Adrenal gland (tissue), 12 donors: ENCODE data around the gene UBFD1. TPM values are rescaled to one million over a fixed set of nuclear protein-coding genes. Genes with fewer than 3 reads are reported as not detected.

ENCODE experiments used
- DNase-seq, 7 donors: peaks; one replicate each; pipeline ENCODE4 v3.0.0-alpha.2; 2019 to 2020
- H3K27ac ChIP-seq, 5 donors: fragments of 200-600 bp; sonication (generic) in 4 of 5; 1 replicate in 3 of 5; 2 replicates in 2 of 5; pipeline versions ENCODE4 v1.5.1 to v1.8.0; 2016 to 2020; ENCODE audit warnings: mild to moderate bottlenecking in 1 of 5
- H3K27me3 ChIP-seq: fragments of 200-600 bp; 2 replicates; pipeline ENCODE4 v1.8.0; 2021
- H3K36me3 ChIP-seq, 2 donors: fragments of 200-600 bp; replicated peaks in 1 of 2; 1 replicate in 1 of 2; 2 replicates in 1 of 2; pipeline versions ENCODE4 v1.5.1 to v1.8.0; 2018 to 2022
- H3K4me1 ChIP-seq, 2 donors: fragments of 200-600 bp; replicated peaks in 1 of 2; 1 replicate in 1 of 2; 2 replicates in 1 of 2; pipeline versions ENCODE4 v1.5.1 to v1.8.0; 2018 to 2021
- H3K4me3 ChIP-seq, 4 donors: fragments of 200-600 bp; sonication (generic) in 3 of 4; one replicate each; pipeline ENCODE4 v1.5.1; 2016 to 2018
- H3K9me3 ChIP-seq, 3 donors: fragments of 200-600 bp; sonication (generic) in 1 of 3; replicated peaks in 1 of 3; 1 replicate in 2 of 3; 2 replicates in 1 of 3; pipeline versions ENCODE4 v1.5.1 to v1.8.0; 2016 to 2021
- POLR2A ChIP-seq, 2 donors: fragments of 450-650 bp; IDR thresholded peaks; one replicate each; pipeline ENCODE4 v1.6.1; 2017; ENCODE audit warnings: antibody characterized with exemption in 2 of 2, mild to moderate bottlenecking in 2 of 2, moderate library complexity in 1 of 2
- WGBS, 4 donors: extraction: QIAGEN DNeasy Blood & Tissue Kit in 2 of 4; methylation state at CpG; one replicate each; pipeline versions ENCODE4 v1.1.5 to v1.1.7; 2013 to 2017; 5-methylcytosine and 5-hydroxymethylcytosine counted together
- intact Hi-C, 2 donors: fragments of 100-400 bp; cut with DNase I; formaldehyde crosslinking; loops; one replicate each; pipeline versions ENCODE4 v1.14.1 to v1.15.0; 2022 to 2023
- polyA plus RNA-seq, 3 donors: library from polyadenylated mRNA; stranded (reverse); fragments of 200-250 nt in 2 of 3; fragments of 350-450 nt in 1 of 3; fragmentation: Illumina TruSeq in 1 of 3; extraction: RNeasy Lipid Tissue Mini Kit (QIAGEN cat#74804) in 1 of 3; gene quantifications; one replicate each; pipeline ENCODE4 v1.2.3, GENCODE V29; 2013 to 2014
- total RNA-seq, 9 donors: library from RNA; depleted of rRNA in 4 of 9; stranded (reverse); fragments of >200 nt in 4 of 9; fragments of 120-200 nt in 1 of 9; fragmentation: NEBNext Ultra II Directional in 1 of 9; extraction: Animal tissue kit (Norgen Biotek cat#: 25700) in 1 of 9; gene quantifications; one replicate each; pipeline versions ENCODE4 v1.1.0 to v1.2.4, GENCODE V29; 2013 to 2023
- TF ChIP-seq, protein P1 (sequence below), 6 experiments: fragments of 450-650 bp in 4 of 6; fragments of 200-600 bp in 2 of 6; sonication (generic) in 1 of 6; IDR thresholded peaks; 1 replicate in 5 of 6; 2 replicates in 1 of 6; pipeline versions ENCODE4 v1.5.1 to v1.8.0; 2016 to 2021; ENCODE audit warnings: antibody characterized with exemption in 6 of 6, mild to moderate bottlenecking in 2 of 6, moderate library complexity in 1 of 6
- donor health status: healthy with polysubstance abuse.
- donor health status: Bipolar disorder and iron deficiency.
- donor health status: DM: yes; HTN: yes; CAD: no.
- donor health status: DM: no; HTN: no; CAD: no.
- donor health status: DM: no; HTN: no; CAD: no.
- donor health status: DM: yes; HTN: yes; CAD: no.

Gene UBFD1
- total and polyA plus RNA-seq, 12 donors = 9.5 to 151 (median 87.0) TPM

DNA sequence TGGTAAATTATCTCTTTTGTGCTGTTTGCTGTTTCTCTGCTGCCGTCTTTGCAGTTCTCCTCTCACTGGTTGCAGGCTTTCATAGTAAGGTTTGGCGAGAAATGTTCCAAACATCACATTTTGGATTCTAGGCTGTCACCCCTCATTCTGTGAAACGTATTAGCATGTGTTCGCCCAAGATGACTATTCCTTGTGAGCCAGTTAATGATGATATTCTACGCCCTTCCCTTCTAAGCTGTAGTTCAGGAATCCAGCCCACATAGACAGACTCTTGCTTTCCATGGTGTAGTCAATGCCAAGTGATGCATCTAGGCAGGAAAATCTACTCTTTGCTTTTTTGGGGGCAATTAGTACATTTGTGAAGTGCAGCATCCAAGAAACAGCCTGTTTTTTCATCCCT, 14.4 kb downstream of the UBFD1 start:
- H3K4me3 ChIP-seq = no peak overlapping the region
- H3K4me1 ChIP-seq = no peaks in the 10 kb centered on the region
- no peaks in the 10 kb centered on the region for H3K27me3 ChIP-seq
- WGBS, 4 donors = 93 to 95% (median 94%) methylated on average over 5 of the region's 5 CpGs
- H3K9me3 ChIP-seq = no peaks in the 10 kb centered on the region
- no peak for DNase-seq
- H3K27ac ChIP-seq = no peak overlapping the region
- intact Hi-C loops = no loop called here
- H3K36me3 ChIP-seq = peaks cover 0 to 72% of the 10 kb centered on the region in 2 donors
- no peak for TF ChIP-seq POLR2A (IDR thresholded peaks at IDR 0.05)
- TF ChIP-seq, protein P1, sequence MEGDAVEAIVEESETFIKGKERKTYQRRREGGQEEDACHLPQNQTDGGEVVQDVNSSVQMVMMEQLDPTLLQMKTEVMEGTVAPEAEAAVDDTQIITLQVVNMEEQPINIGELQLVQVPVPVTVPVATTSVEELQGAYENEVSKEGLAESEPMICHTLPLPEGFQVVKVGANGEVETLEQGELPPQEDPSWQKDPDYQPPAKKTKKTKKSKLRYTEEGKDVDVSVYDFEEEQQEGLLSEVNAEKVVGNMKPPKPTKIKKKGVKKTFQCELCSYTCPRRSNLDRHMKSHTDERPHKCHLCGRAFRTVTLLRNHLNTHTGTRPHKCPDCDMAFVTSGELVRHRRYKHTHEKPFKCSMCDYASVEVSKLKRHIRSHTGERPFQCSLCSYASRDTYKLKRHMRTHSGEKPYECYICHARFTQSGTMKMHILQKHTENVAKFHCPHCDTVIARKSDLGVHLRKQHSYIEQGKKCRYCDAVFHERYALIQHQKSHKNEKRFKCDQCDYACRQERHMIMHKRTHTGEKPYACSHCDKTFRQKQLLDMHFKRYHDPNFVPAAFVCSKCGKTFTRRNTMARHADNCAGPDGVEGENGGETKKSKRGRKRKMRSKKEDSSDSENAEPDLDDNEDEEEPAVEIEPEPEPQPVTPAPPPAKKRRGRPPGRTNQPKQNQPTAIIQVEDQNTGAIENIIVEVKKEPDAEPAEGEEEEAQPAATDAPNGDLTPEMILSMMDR (IDR thresholded peaks at IDR 0.05) = no peak

DNA sequence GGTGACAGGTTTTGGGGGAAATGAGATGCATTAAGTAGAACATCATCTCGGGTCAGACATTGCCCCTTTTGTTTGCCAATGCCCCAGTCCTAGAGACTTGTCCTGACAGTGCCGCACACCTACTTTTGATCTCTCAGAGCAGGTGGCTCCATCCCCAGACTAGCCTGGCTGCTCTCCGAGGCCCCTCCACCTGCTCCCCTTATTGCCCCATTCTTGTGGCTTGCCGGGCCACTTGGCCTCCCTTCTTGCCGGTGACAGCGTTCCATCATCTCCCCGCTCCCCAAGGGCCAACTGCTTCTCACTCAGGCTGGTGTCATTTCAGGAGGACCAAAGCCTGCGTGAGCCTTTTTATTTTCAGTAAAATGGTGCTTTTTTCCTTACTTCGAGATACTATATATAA, 14.9 kb downstream of the UBFD1 start:
- intact Hi-C loops = no loop called here
- Histone ChIP-seq H3K27ac (no peak overlapping the region), H3K9me3 (no peaks in the 10 kb centered on the region), H3K4me1 (no peaks in the 10 kb centered on the region), H3K36me3 (peaks cover 0 to 67% of the 10 kb centered on the region in 2 donors), H3K4me3 (no peak overlapping the region), H3K27me3 (no peaks in the 10 kb centered on the region)
- WGBS, 4 donors = 93 to 95% (median 93%) methylated on average over 9 of the region's 9 CpGs
- no peak for TF ChIP-seq POLR2A (IDR thresholded peaks at IDR 0.05)
- TF ChIP-seq, protein P1 (IDR thresholded peaks at IDR 0.05) = no peak
- DNase-seq = no peak

DNA sequence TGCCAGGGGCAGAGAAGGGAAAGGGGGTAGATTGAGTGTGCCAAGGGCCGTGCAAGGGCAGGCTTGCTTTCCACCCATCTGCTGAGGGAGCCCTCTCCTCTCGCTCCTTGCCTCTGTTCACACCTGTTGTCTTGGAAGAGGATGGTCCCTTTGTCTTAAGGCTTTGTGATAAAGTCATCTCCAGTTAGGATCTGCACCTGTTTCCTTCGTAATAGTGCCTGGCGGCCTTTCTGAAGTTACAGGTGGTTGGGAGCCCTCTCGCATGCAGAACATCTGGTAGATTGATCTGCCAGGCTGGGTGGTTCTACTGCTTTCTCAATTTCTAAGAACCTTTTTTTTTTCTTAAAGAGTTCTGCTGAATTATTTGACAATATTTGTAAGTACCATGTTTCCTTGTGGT, 16.3 kb downstream of the UBFD1 start:
- Histone ChIP-seq H3K27ac (no peak overlapping the region), H3K36me3 (peaks cover 0 to 52% of the 10 kb centered on the region in 2 donors), H3K4me1 (peaks cover 0 to 8% of the 10 kb centered on the region in 2 donors), H3K4me3 (no peak overlapping the region), H3K27me3 (no peaks in the 10 kb centered on the region), H3K9me3 (no peaks in the 10 kb centered on the region)
- no peak for DNase-seq
- WGBS, 4 donors = 87 to 92% (median 89%) methylated on average over 5 of the region's 5 CpGs
- TF ChIP-seq POLR2A (IDR thresholded peaks at IDR 0.05) = no peak
- TF ChIP-seq, protein P1 (IDR thresholded peaks at IDR 0.05) = no peak
- intact Hi-C loops = no loop called here

DNA sequence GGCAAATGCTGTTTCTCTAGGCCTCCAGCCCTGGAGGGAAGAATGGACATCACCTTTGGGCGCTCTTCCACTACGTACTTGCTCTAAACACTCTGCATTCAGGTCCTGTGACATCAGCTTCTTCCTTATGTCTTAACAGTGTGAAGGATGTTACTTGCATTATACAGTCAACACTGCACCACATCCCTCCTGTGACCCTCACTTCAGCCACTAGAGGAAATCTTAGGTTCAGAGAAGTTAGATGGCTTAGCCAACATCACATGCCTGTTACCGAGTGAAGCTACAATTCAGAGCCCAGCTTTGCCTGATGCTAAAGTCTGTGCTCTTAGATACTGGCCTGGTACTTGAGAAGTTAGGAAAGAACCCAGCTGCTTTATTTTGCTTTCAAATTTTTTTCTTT, 18.3 kb downstream of the UBFD1 start:
- peaks cover 0 to 47% of the 10 kb centered on the region in 2 donors for H3K36me3 ChIP-seq
- no peak overlapping the region for H3K27ac ChIP-seq
- no peaks in the 10 kb centered on the region for H3K9me3 ChIP-seq
- 94 to 97% (median 96%) methylated on average over 3 of the region's 3 CpGs for WGBS, 4 donors
- peaks cover 0 to 9% of the 10 kb centered on the region in 2 donors for H3K4me1 ChIP-seq
- H3K27me3 ChIP-seq = no peaks in the 10 kb centered on the region
- TF ChIP-seq POLR2A (IDR thresholded peaks at IDR 0.05) = no peak
- TF ChIP-seq, protein P1 (IDR thresholded peaks at IDR 0.05) = no peak
- intact Hi-C loops = no loop called here
- H3K4me3 ChIP-seq = no peak overlapping the region
- no peak for DNase-seq
